SH-SY5Y (cell line): Measurements from ENCODE around the gene MYLK.

ENCODE experiments used
- GATA2 ChIP-seq: IDR thresholded peaks from 2 replicates; pipeline ENCODE4 v1.6.1; 2011; ENCODE audit warnings: mild to moderate bottlenecking, low read depth, low read length
- GATA3 ChIP-seq: IDR thresholded peaks from 2 replicates; pipeline ENCODE4 v1.6.1; 2011; ENCODE audit warnings: low read depth, mild to moderate bottlenecking, low read length, moderate library complexity

The MYLK gene

GRCh38 chr3:123859177-123859576 is 25.0 kb downstream of the MYLK start:
- no peak for TF ChIP-seq GATA2
- TF ChIP-seq GATA3, result no peak

- TF ChIP-seq GATA2 (no peak), GATA3 (no peak)
Measured at GRCh38 chr3:123854905-123855304, 29.2 kb downstream of the MYLK start.

DNA sequence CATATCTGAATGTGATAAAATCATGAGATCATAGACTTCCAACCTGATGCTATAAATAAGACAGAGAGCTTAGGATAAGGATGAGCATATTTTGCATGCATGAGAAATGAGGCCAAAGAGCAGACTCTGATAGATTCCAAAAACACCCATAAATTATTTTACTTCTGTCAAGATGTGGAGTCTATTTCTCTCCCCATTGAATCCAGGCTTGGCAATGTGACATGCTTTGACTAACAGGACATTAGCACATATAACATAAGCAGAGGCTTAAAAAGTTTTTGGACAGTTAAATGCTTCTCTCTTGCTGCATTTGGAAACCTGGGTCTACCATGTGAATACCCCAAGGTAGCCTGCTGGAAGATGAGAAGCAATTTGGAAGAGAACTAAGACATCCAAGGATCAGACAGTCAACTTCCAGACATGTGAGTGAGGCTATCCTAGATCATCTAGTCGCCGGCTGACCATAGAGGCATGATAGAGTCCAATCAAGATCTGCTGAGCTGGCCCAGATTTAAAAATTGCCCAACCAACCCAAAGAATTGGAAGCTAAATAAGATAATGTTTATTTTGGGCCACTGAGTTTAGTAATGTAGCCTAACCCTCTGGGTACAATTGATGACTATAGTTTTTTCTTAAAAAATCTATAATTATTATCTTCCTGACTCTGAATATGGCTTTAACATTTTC is 30.3 kb downstream of the MYLK start:
- TF ChIP-seq GATA2 (no peak), GATA3 (no peak)

- TF ChIP-seq GATA2, result no peak
- TF ChIP-seq GATA3, result no peak
Measured at GRCh38 chr3:123847209-123847608, 36.9 kb downstream of the MYLK start.

DNA sequence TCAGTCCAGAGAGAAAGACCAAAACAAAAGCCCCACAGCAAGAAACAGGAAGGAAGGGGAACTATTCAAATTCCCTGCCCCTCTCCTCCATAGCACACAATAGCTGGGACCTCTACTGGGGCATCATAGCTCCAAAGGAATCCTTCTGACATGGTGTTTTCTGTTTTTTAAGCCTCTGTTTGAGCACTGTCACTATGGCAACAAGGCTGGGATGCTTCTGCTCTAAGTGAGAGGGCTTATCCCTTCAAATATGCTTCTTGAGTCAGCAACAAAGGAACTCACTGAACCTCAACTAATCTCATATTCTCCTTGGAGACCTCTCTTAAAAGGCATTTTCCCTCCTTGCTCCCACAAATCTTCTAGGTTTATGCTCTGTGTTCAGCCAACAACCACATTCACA is 40.5 kb downstream of the MYLK start:
- no peak for TF ChIP-seq GATA3
- TF ChIP-seq GATA2, result no peak

DNA sequence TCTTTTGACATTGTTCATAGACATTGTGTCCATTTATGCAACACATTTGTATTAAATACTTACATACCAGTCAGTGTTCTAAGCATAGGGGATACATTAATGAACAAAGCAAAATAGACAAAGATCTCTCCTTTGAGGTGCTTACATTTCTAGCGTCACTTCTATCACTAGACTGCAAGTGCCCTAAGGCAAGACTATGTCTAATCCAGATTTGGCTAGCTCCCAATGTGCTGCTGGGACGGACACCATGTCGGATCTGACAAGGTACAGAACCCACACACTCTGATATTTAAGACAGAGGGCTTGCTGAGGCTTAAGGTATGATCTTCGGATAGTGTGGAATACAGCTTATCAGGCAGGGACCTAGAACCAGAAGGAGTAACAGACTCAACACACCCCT is 41.4 kb downstream of the MYLK start:
- TF ChIP-seq GATA3, result no peak
- TF ChIP-seq GATA2, result no peak

DNA sequence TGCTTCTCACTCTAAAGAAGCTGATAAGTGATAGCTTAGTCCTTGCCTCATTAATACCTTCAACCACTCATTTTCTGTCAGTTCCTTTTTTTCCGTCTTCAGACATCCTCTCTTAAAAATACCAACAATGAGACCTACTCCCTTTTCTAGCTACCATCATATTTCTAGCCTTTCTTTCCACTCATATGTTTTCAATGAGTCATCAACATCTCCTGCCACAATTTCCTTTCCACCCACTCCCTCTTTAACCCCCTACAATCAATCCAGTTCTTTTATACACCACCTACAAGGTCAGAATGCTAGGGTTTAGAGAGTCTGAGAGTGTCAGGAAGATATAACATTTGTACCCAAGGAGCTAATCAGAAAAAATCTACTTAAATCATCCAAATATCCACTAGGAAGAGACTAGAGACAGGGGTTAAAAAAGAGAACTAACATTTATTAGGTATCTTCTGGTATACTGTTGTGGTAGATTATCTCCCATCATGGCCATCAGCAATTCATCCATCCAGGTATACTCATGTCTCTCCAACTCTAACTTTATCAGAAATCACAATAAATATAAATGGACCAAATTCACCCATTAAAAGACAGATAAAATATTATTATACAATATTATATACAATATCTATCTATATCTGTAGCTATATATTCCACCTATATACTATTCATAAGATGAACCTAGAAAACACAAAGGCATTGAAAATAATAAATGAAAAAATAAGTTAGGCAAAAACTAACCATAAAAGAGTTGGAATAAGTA is 42.5 kb downstream of the MYLK start:
- TF ChIP-seq GATA2 (no peak), GATA3 (no peak)

DNA sequence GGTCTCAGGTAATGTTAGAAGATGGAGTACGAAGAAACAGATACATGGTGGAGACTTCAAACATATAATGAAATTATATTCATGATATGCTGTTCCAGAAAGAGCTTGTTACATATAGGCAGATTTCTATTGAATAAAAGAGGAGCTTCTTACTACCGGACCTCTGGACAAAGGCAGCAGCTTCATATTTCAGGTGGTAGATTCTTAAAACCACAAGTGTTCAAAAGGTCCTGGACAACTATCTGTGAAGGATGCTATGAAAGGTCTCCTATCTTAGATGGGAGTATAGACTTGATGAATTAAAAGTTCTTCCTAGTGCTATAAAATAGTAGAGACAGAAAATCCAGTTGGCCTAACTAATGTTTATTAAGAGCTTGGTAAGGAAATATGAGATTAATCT is 43.2 kb downstream of the MYLK start:
- TF ChIP-seq GATA3, result no peak

GRCh38 chr3:123837858-123838257 is 46.3 kb downstream of the MYLK start:
- TF ChIP-seq GATA3, result no peak
- no peak for TF ChIP-seq GATA2

GRCh38 chr3:123834631-123835030 is 49.5 kb downstream of the MYLK start:
- TF ChIP-seq GATA3 (no peak), GATA2 (no peak)

GRCh38 chr3:123833398-123833785 is 50.7 kb downstream of the MYLK start:
- TF ChIP-seq GATA3 (no peak), GATA2 (no peak)

DNA sequence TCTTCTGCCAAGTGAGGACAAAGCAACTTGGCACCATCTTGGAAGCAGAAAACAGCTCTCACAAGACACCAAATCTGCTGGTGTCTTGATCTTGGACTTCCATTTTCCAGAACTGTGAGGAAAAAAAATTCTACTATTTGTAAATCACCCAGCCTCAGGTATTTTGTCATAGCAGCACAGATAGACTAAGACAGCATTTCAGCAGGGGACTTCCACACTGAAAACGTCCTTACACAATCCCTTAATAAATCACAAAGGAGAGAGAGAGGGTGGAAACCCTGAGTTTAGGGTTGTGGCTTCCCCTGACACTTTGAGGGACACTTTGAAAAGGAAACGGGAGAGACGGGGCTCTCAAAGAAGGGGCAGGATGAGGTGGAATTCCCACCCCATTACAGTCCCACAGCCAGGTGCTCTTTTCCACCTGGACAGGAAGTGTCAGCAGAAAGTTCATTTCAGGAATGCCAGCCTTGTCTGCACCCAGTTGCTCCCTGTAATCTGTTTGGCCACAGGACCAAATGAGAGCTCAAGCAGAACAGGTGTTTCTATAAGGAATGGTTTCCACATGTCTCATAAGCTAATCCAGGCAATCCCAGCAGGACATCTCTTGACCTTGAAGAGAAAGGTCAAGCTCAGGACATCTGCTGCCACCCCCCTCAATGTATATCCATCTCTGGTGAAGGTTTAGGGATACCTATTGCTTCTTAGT is 51.3 kb downstream of the MYLK start:
- no peak for TF ChIP-seq GATA2
- TF ChIP-seq GATA3, result no peak

GRCh38 chr3:123831420-123831819 is 52.7 kb downstream of the MYLK start:
- TF ChIP-seq GATA3, result no peak
- no peak for TF ChIP-seq GATA2

DNA sequence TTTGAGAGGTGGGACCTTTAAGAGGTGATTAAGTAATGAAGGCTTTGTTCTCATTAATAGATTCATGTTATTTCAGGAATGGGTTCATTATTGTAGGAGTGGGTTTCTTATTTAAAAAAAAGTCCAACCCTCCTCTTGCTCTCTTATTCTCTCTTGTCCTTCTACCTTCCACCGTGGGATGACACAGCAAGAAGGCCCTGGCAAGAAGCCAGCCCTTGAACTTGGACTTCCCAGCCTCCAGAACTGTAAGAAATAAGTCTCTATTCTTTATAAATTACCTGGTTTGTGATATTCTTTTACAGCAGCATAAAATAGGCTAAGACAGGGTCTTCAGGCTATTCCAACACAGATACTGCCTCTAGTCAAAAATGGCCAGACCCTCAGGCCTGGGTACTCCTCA is 62.2 kb downstream of the MYLK start:
- TF ChIP-seq GATA3 (no peak), GATA2 (no peak)

DNA sequence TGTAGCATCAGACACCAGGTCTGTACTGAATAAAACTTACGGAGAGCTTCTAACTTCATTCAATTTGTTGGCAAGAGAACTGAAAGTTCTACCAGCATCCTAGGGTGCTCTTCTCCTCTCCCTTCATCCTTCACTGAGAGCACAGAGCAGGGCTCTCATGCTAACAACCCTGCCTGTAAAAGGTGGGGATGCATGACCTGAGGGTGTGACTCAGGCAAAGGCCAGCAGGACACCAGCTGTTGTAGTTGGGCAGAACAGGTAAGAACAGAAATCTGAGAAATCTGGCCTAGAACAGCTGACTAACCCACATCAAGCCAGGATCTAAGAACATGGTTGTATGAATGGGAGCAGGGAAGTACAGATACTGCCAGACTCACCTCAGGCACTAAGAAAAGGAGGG is 64.2 kb downstream of the MYLK start:
- TF ChIP-seq GATA2, result no peak
- no peak for TF ChIP-seq GATA3
